K562 treated with DMSO at 1 percent for 12 hours (cell line): ENCODE measurements around the gene PRSS56. TPM values are rescaled to one million over a fixed set of nuclear protein-coding genes. Genes with fewer than 3 reads are reported as not detected.

ENCODE experiments used
- total RNA-seq: library from RNA; unstranded; fragments of 300-600 nt; gene quantifications from 2 replicates; pipeline ENCODE4 v1.2.3, GENCODE V29; 2022; ENCODE audit not compliant: insufficient read depth

PRSS56 gene
- total RNA-seq: not detected in 2 replicates

GRCh38 chr2:232519581-232520438 is at the start of gene PRSS56:
Gene PRSS56 (plus strand): TSS chr2:232520388. CDS start chr2:232520599, 211 bp downstream.

GRCh38 chr2:232487385-232488096 is 32.6 kb upstream of the PRSS56 start, which contains the start of gene ECEL1:
Gene ECEL1 (minus strand): TSS chr2:232487834. CDS start chr2:232486653, 1,181 bp downstream.

GRCh38 chr2:232525791-232526371 is 5.7 kb downstream of the PRSS56 start, which contains the start of gene CHRND:
Gene CHRND (plus strand): TSS chr2:232526160. CDS start chr2:232526216, 56 bp downstream.

GRCh38 chr2:232539298-232540231 is 19.4 kb downstream of the PRSS56 start, which contains the start of gene CHRNG:
Gene CHRNG (plus strand): TSS chr2:232539692. CDS start chr2:232539748, 56 bp downstream.

GRCh38 chr2:232550354-232551249 is 30.4 kb downstream of the PRSS56 start, which contains the start of the genes EIF4E2 and TIGD1:
Gene EIF4E2 (plus strand): TSS chr2:232550689. CDS start chr2:232550725, 36 bp downstream.
Gene TIGD1 (minus strand): TSS chr2:232550557. CDS start chr2:232549882, 675 bp downstream.

Other genes starting within 250 kb of the PRSS56 start
- not detected in 2 replicates for gene ALPP, start 141.6 kb upstream of the PRSS56 start, total RNA-seq
- gene ALPG, start 113.5 kb upstream of the PRSS56 start, total RNA-seq: not detected in 2 replicates
- not detected in 2 replicates for gene ALPI, start 64.2 kb upstream of the PRSS56 start, total RNA-seq
- not detected in 2 replicates for gene ECEL1, start 32.6 kb upstream of the PRSS56 start, total RNA-seq
- gene CHRND, start 5.8 kb downstream of the PRSS56 start, total RNA-seq: not detected in 2 replicates
- gene CHRNG, start 19.3 kb downstream of the PRSS56 start, total RNA-seq: not detected in 2 replicates
- 1.5 and 4.8 TPM in 2 replicates for gene TIGD1, start 30.2 kb downstream of the PRSS56 start, total RNA-seq
- gene EIF4E2, start 30.3 kb downstream of the PRSS56 start, total RNA-seq: 46.3 and 53.1 TPM in 2 replicates
- 13.4 and 19.2 TPM in 2 replicates for gene EFHD1, start 113.2 kb downstream of the PRSS56 start, total RNA-seq
- gene GIGYF2, start 176.9 kb downstream of the PRSS56 start, total RNA-seq: 7.9 and 23.0 TPM in 2 replicates